ENCODE results near the gene PIK3R5. TPM values are rescaled to one million over a fixed set of nuclear protein-coding genes. Genes with fewer than 3 reads are reported as not detected.

The PIK3R5 gene
- total RNA-seq, 1 experiment from 2014 or later: not detected

GRCh38 chr17:8835631-8836364 is 129.7 kb downstream of the PIK3R5 start:
- Mint-ChIP-seq H3K27me3 (ENCODE audit: unreplicated experiment) (peaks cover 42% of the 10 kb centered on the region), H3K4me3 (ENCODE audit: low read depth, unreplicated experiment) (no peak overlapping the region), H3K4me1 (ENCODE audit: low read depth, unreplicated experiment) (peaks cover 10% of the 10 kb centered on the region), H3K36me3 (ENCODE audit: insufficient read depth, unreplicated experiment) (peaks cover 7% of the 10 kb centered on the region), H3K27ac (ENCODE audit: unreplicated experiment) (no peak overlapping the region), H3K9me3 (ENCODE audit: low read depth, unreplicated experiment) (peaks cover 2% of the 10 kb centered on the region)
- TF ChIP-seq CTCF (IDR thresholded peaks at IDR 0.05; ENCODE audit: unreplicated experiment): no peak
- DNase-seq: no peak
- intact Hi-C loops (cut with micrococcal nuclease; ENCODE audit: unreplicated experiment): no loop called here
- BruUV-seq (replicated peaks): no TSS peak
- CTCF ChIA-PET: no interaction called here

- intact Hi-C loops (cut with micrococcal nuclease; ENCODE audit: unreplicated experiment): no loop called here
- Mint-ChIP-seq H3K36me3 (ENCODE audit: insufficient read depth, unreplicated experiment) (peaks cover 7% of the 10 kb centered on the region), H3K27me3 (ENCODE audit: unreplicated experiment) (peaks cover 41% of the 10 kb centered on the region), H3K27ac (ENCODE audit: unreplicated experiment) (no peak overlapping the region), H3K9me3 (ENCODE audit: low read depth, unreplicated experiment) (peaks cover 2% of the 10 kb centered on the region), H3K4me3 (ENCODE audit: low read depth, unreplicated experiment) (no peak overlapping the region), H3K4me1 (ENCODE audit: low read depth, unreplicated experiment) (peaks cover 10% of the 10 kb centered on the region)
- no peak for TF ChIP-seq CTCF (IDR thresholded peaks at IDR 0.05; ENCODE audit: unreplicated experiment)
- CTCF ChIA-PET: no interaction called here
- BruUV-seq (replicated peaks): no TSS peak
- no peak for DNase-seq
Measured at GRCh38 chr17:8835106-8835505, 130.4 kb downstream of the PIK3R5 start.

GRCh38 chr17:8832711-8833352 is 132.7 kb downstream of the PIK3R5 start:
- CTCF ChIA-PET: interaction anchor here (0.6 kb wide), 1 partner anchor 421 kb away, joined by 10 read pairs; no protein-coding TSS in a partner anchor
- BruUV-seq (replicated peaks): no TSS peak
- Mint-ChIP-seq H3K4me3 (ENCODE audit: low read depth, unreplicated experiment) (no peak overlapping the region), H3K4me1 (ENCODE audit: low read depth, unreplicated experiment) (peaks cover 10% of the 10 kb centered on the region), H3K9me3 (ENCODE audit: low read depth, unreplicated experiment) (peaks cover 2% of the 10 kb centered on the region), H3K27ac (ENCODE audit: unreplicated experiment) (no peak overlapping the region), H3K27me3 (ENCODE audit: unreplicated experiment) (peaks cover 26% of the 10 kb centered on the region), H3K36me3 (ENCODE audit: insufficient read depth, unreplicated experiment) (peaks cover 7% of the 10 kb centered on the region)
- DNase-seq: peak; percentile 8
- TF ChIP-seq CTCF (IDR thresholded peaks at IDR 0.05; ENCODE audit: unreplicated experiment): peak; percentile 9
- intact Hi-C loops (cut with micrococcal nuclease; ENCODE audit: unreplicated experiment): no loop called here

- Mint-ChIP-seq H3K4me3 (ENCODE audit: low read depth, unreplicated experiment) (no peak overlapping the region), H3K27me3 (ENCODE audit: unreplicated experiment) (peaks cover 11% of the 10 kb centered on the region), H3K4me1 (ENCODE audit: low read depth, unreplicated experiment) (no peaks in the 10 kb centered on the region), H3K27ac (ENCODE audit: unreplicated experiment) (no peak overlapping the region), H3K9me3 (ENCODE audit: low read depth, unreplicated experiment) (no peaks in the 10 kb centered on the region), H3K36me3 (ENCODE audit: insufficient read depth, unreplicated experiment) (peaks cover 4% of the 10 kb centered on the region)
- no peak for DNase-seq
- CTCF ChIA-PET: interaction anchor here (0.7 kb wide), 1 partner anchor 13 kb away, joined by 5 read pairs; no protein-coding TSS in a partner anchor
- intact Hi-C loops (cut with micrococcal nuclease; ENCODE audit: unreplicated experiment): no loop called here
- no TSS peak for BruUV-seq (replicated peaks)
- no peak for TF ChIP-seq CTCF (IDR thresholded peaks at IDR 0.05; ENCODE audit: unreplicated experiment)
Measured at GRCh38 chr17:8831234-8831849, 134.2 kb downstream of the PIK3R5 start.

Measured in Calu3 (cell line).